ENCODE results near the gene PALM3.

Gene PALM3

GRCh38 chr19:14082675-14082960 lies 20.7 kb upstream of the PALM3 start:
- H3K27me3 ChIP-seq (ENCODE audit: control insufficient read depth in 3 of 3, insufficient read depth in 3 of 3, low read depth in 1 of 3, low read length in 3 of 3): no peaks in the 10 kb centered on the region
- H3K14ac ChIP-seq (ENCODE audit: low read length): no peak overlapping the region
- peak overlapping the region in 1 of 2 donors; percentile 60 for H3K4me3 ChIP-seq (ENCODE audit: low read length in 2 of 2)
- H3K79me1 ChIP-seq (ENCODE audit: low read depth, low read length): no peaks in the 10 kb centered on the region
- no peak overlapping the region for H2BK15ac ChIP-seq (ENCODE audit: low read length)
- DNase-seq (ENCODE audit: low spot score): no peak
- H3K4me2 ChIP-seq (ENCODE audit: insufficient read depth, low read length, poor library complexity, severe bottlenecking): no peak overlapping the region
- H3K4ac ChIP-seq (ENCODE audit: low read length): no peak overlapping the region
- H4K91ac ChIP-seq (ENCODE audit: low read depth, low read length, poor library complexity): no peak overlapping the region
- no peaks in the 10 kb centered on the region for H3K9me3 ChIP-seq (replicated peaks in 1 of 2; ENCODE audit: control insufficient read depth in 2 of 2, insufficient read depth in 1 of 2, low read depth in 1 of 2, low read length in 2 of 2)
- no peak overlapping the region for H3K18ac ChIP-seq (ENCODE audit: low read length)
- peaks cover 0 to 5% of the 10 kb centered on the region in 2 donors for H3K4me1 ChIP-seq (ENCODE audit: control insufficient read depth in 2 of 2, insufficient read depth in 1 of 2, low read depth in 1 of 2, low read length in 2 of 2)
- H2BK120ac ChIP-seq (ENCODE audit: low read depth, low read length): no peak overlapping the region
- no peak overlapping the region for H2AK5ac ChIP-seq (ENCODE audit: low read depth, low read length)
- H4K8ac ChIP-seq (ENCODE audit: low read depth, low read length): no peak overlapping the region
- no peak overlapping the region for H2BK5ac ChIP-seq (ENCODE audit: low read length)
- H3K36me3 ChIP-seq (replicated peaks in 1 of 2; ENCODE audit: control insufficient read depth in 2 of 2, insufficient read depth in 2 of 2, low read length in 2 of 2): peaks cover 2 to 12% of the 10 kb centered on the region in 2 donors
- WGBS, 2 donors (ENCODE audit: extremely low coverage in 2 of 2, insufficient read length in 2 of 2, insufficient replicate concordance in 1 of 2): no CpG with 5 or more reads among the region's 1 CpG
- H3K27ac ChIP-seq (replicated peaks; ENCODE audit: low read length): no peak overlapping the region
- no peak overlapping the region for H2BK12ac ChIP-seq (ENCODE audit: low read length)
- H3K23ac ChIP-seq (ENCODE audit: low read depth, low read length, poor library complexity): no peak overlapping the region
- no peak overlapping the region for H3K9ac ChIP-seq (ENCODE audit: low read depth, low read length, poor library complexity)
- H2AFZ ChIP-seq (ENCODE audit: low read length): no peak overlapping the region

GRCh38 chr19:14081797-14082674 lies 20.2 kb upstream of the PALM3 start:
- peak overlapping the region; percentile 93 for H3K4me2 ChIP-seq (ENCODE audit: insufficient read depth, low read length, poor library complexity, severe bottlenecking)
- no peak for DNase-seq (ENCODE audit: low spot score)
- H3K4ac ChIP-seq (ENCODE audit: low read length): no peak overlapping the region
- peaks cover 0 to 5% of the 10 kb centered on the region in 2 donors for H3K4me1 ChIP-seq (ENCODE audit: control insufficient read depth in 2 of 2, insufficient read depth in 1 of 2, low read depth in 1 of 2, low read length in 2 of 2)
- peak overlapping the region; percentile 60 to 89 for H3K4me3 ChIP-seq (ENCODE audit: low read length in 2 of 2)
- no peak overlapping the region for H4K8ac ChIP-seq (ENCODE audit: low read depth, low read length)
- H2AK5ac ChIP-seq (ENCODE audit: low read depth, low read length): peak overlapping the region; percentile 58
- H3K9ac ChIP-seq (ENCODE audit: low read depth, low read length, poor library complexity): no peak overlapping the region
- H4K91ac ChIP-seq (ENCODE audit: low read depth, low read length, poor library complexity): no peak overlapping the region
- H3K9me3 ChIP-seq (replicated peaks in 1 of 2; ENCODE audit: control insufficient read depth in 2 of 2, insufficient read depth in 1 of 2, low read depth in 1 of 2, low read length in 2 of 2): no peaks in the 10 kb centered on the region
- peak overlapping the region; percentile 83 for H2AFZ ChIP-seq (ENCODE audit: low read length)
- H3K18ac ChIP-seq (ENCODE audit: low read length): peak overlapping the region; percentile 90
- no peak overlapping the region for H2BK120ac ChIP-seq (ENCODE audit: low read depth, low read length)
- H2BK15ac ChIP-seq (ENCODE audit: low read length): peak overlapping the region; percentile 84
- H2BK12ac ChIP-seq (ENCODE audit: low read length): no peak overlapping the region
- no peaks in the 10 kb centered on the region for H3K27me3 ChIP-seq (ENCODE audit: control insufficient read depth in 3 of 3, insufficient read depth in 3 of 3, low read depth in 1 of 3, low read length in 3 of 3)
- H3K36me3 ChIP-seq (replicated peaks in 1 of 2; ENCODE audit: control insufficient read depth in 2 of 2, insufficient read depth in 2 of 2, low read length in 2 of 2): peaks cover 0 to 9% of the 10 kb centered on the region in 2 donors
- peak overlapping the region; percentile 52 for H3K23ac ChIP-seq (ENCODE audit: low read depth, low read length, poor library complexity)
- peak overlapping the region; percentile 53 for H3K27ac ChIP-seq (replicated peaks; ENCODE audit: low read length)
- no peaks in the 10 kb centered on the region for H3K79me1 ChIP-seq (ENCODE audit: low read depth, low read length)
- peak overlapping the region; percentile 93 for H2BK5ac ChIP-seq (ENCODE audit: low read length)
- no CpG with 5 or more reads among the region's 24 CpGs for WGBS, 2 donors (ENCODE audit: extremely low coverage in 2 of 2, insufficient read length in 2 of 2, insufficient replicate concordance in 1 of 2)
- H3K14ac ChIP-seq (ENCODE audit: low read length): no peak overlapping the region

GRCh38 chr19:14080887-14081796 lies 19.3 kb upstream of the PALM3 start:
- Histone ChIP-seq H2BK5ac (ENCODE audit: low read length) (peak overlapping the region; percentile 93), H3K4me2 (ENCODE audit: insufficient read depth, low read length, poor library complexity, severe bottlenecking) (peak overlapping the region; percentile 98), H2BK15ac (ENCODE audit: low read length) (peak overlapping the region; percentile 88), H2AK5ac (ENCODE audit: low read depth, low read length) (peak overlapping the region; percentile 60), H4K91ac (ENCODE audit: low read depth, low read length, poor library complexity) (no peak overlapping the region), H2AFZ (ENCODE audit: low read length) (peak overlapping the region; percentile 90), H3K4me1 (ENCODE audit: control insufficient read depth in 2 of 2, insufficient read depth in 1 of 2, low read depth in 1 of 2, low read length in 2 of 2) (peaks cover 0 to 5% of the 10 kb centered on the region in 2 donors), H3K79me1 (ENCODE audit: low read depth, low read length) (no peaks in the 10 kb centered on the region), H3K9me3 (replicated peaks in 1 of 2; ENCODE audit: control insufficient read depth in 2 of 2, insufficient read depth in 1 of 2, low read depth in 1 of 2, low read length in 2 of 2) (no peaks in the 10 kb centered on the region), H2BK12ac (ENCODE audit: low read length) (no peak overlapping the region), H3K4me3 (ENCODE audit: low read length in 2 of 2) (peak overlapping the region; percentile 62 to 89), H3K9ac (ENCODE audit: low read depth, low read length, poor library complexity) (peak overlapping the region; percentile 72), H3K23ac (ENCODE audit: low read depth, low read length, poor library complexity) (peak overlapping the region; percentile 52), H3K4ac (ENCODE audit: low read length) (no peak overlapping the region), H3K27ac (replicated peaks; ENCODE audit: low read length) (peak overlapping the region; percentile 54), H3K36me3 (replicated peaks in 1 of 2; ENCODE audit: control insufficient read depth in 2 of 2, insufficient read depth in 2 of 2, low read length in 2 of 2) (no peaks in the 10 kb centered on the region), H3K14ac (ENCODE audit: low read length) (no peak overlapping the region), H3K18ac (ENCODE audit: low read length) (peak overlapping the region; percentile 91), H2BK120ac (ENCODE audit: low read depth, low read length) (no peak overlapping the region), H3K27me3 (ENCODE audit: control insufficient read depth in 3 of 3, insufficient read depth in 3 of 3, low read depth in 1 of 3, low read length in 3 of 3) (no peaks in the 10 kb centered on the region), H4K8ac (ENCODE audit: low read depth, low read length) (no peak overlapping the region)
- peak; percentile 99 for DNase-seq (ENCODE audit: low spot score)
- no CpG with 5 or more reads among the region's 50 CpGs for WGBS, 2 donors (ENCODE audit: extremely low coverage in 2 of 2, insufficient read length in 2 of 2, insufficient replicate concordance in 1 of 2)

- Histone ChIP-seq H3K4me1 (ENCODE audit: control insufficient read depth in 2 of 2, insufficient read depth in 1 of 2, low read depth in 1 of 2, low read length in 2 of 2) (peaks cover 7 to 14% of the 10 kb centered on the region in 2 donors), H2AFZ (ENCODE audit: low read length) (no peak overlapping the region), H2BK12ac (ENCODE audit: low read length) (no peak overlapping the region), H3K14ac (ENCODE audit: low read length) (no peak overlapping the region), H3K9me3 (replicated peaks in 1 of 2; ENCODE audit: control insufficient read depth in 2 of 2, insufficient read depth in 1 of 2, low read depth in 1 of 2, low read length in 2 of 2) (no peaks in the 10 kb centered on the region), H4K8ac (ENCODE audit: low read depth, low read length) (no peak overlapping the region), H2BK120ac (ENCODE audit: low read depth, low read length) (no peak overlapping the region), H3K27ac (replicated peaks; ENCODE audit: low read length) (no peak overlapping the region), H3K79me1 (ENCODE audit: low read depth, low read length) (no peaks in the 10 kb centered on the region), H3K4me3 (ENCODE audit: low read length in 2 of 2) (no peak overlapping the region), H2BK5ac (ENCODE audit: low read length) (no peak overlapping the region), H3K23ac (ENCODE audit: low read depth, low read length, poor library complexity) (no peak overlapping the region), H4K91ac (ENCODE audit: low read depth, low read length, poor library complexity) (no peak overlapping the region), H2BK15ac (ENCODE audit: low read length) (no peak overlapping the region), H3K27me3 (ENCODE audit: control insufficient read depth in 3 of 3, insufficient read depth in 3 of 3, low read depth in 1 of 3, low read length in 3 of 3) (peaks cover 0 to 20% (median 5%) of the 10 kb centered on the region in 3 experiments), H3K4me2 (ENCODE audit: insufficient read depth, low read length, poor library complexity, severe bottlenecking) (no peak overlapping the region), H3K36me3 (replicated peaks in 1 of 2; ENCODE audit: control insufficient read depth in 2 of 2, insufficient read depth in 2 of 2, low read length in 2 of 2) (no peaks in the 10 kb centered on the region), H3K9ac (ENCODE audit: low read depth, low read length, poor library complexity) (no peak overlapping the region), H3K4ac (ENCODE audit: low read length) (no peak overlapping the region), H3K18ac (ENCODE audit: low read length) (no peak overlapping the region), H2AK5ac (ENCODE audit: low read depth, low read length) (no peak overlapping the region)
- no peak for DNase-seq (ENCODE audit: low spot score)
- no CpG with 5 or more reads among the region's 2 CpGs for WGBS, 2 donors (ENCODE audit: extremely low coverage in 2 of 2, insufficient read length in 2 of 2, insufficient replicate concordance in 1 of 2)
These were observed 16.5 kb upstream of the PALM3 start for GRCh38 chr19:14078411-14078810.
